ENCODE measurements around the gene CTTN.

GRCh38 chr11:70419307-70420007 lies 21.1 kb downstream of the CTTN start:
- TF ChIP-seq, protein P1, sequence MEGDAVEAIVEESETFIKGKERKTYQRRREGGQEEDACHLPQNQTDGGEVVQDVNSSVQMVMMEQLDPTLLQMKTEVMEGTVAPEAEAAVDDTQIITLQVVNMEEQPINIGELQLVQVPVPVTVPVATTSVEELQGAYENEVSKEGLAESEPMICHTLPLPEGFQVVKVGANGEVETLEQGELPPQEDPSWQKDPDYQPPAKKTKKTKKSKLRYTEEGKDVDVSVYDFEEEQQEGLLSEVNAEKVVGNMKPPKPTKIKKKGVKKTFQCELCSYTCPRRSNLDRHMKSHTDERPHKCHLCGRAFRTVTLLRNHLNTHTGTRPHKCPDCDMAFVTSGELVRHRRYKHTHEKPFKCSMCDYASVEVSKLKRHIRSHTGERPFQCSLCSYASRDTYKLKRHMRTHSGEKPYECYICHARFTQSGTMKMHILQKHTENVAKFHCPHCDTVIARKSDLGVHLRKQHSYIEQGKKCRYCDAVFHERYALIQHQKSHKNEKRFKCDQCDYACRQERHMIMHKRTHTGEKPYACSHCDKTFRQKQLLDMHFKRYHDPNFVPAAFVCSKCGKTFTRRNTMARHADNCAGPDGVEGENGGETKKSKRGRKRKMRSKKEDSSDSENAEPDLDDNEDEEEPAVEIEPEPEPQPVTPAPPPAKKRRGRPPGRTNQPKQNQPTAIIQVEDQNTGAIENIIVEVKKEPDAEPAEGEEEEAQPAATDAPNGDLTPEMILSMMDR (IDR thresholded peaks at IDR 0.05), result no peak
- no peak for TF ChIP-seq POLR2A (IDR thresholded peaks at IDR 0.05)
